Right lobe of liver (tissue), 6 donors: ENCODE results near the gene PTGER2. TPM values are rescaled to one million over a fixed set of nuclear protein-coding genes. Genes with fewer than 3 reads are reported as not detected.

Experiments used
- ATAC-seq, 4 donors: fragments of 200-7000 bp; cut with Tn5 transposase; one replicate each; pipeline ENCODE4 v1.9.1; 2020; ENCODE audit warnings: mild to moderate bottlenecking in 4 of 4, moderate library complexity in 4 of 4
- DNase-seq, 3 donors: peaks; one replicate each; pipeline ENCODE4 v3.0.0-alpha.2; 2020
- H3K27ac ChIP-seq, 3 donors: fragments of 200-600 bp; one replicate each; pipeline ENCODE4 v1.8.0; 2022
- H3K27me3 ChIP-seq, 2 donors: fragments of 200-600 bp; one replicate each; pipeline ENCODE4 v1.8.0; 2022
- H3K36me3 ChIP-seq, 4 donors: fragments of 200-600 bp; sonication (generic) in 1 of 4; one replicate each; pipeline versions ENCODE4 v1.5.1 to v1.8.0; 2017 to 2022; ENCODE audit warnings: control low read depth in 1 of 4
- H3K4me1 ChIP-seq, 4 donors: fragments of 200-600 bp; sonication (generic) in 1 of 4; one replicate each; pipeline versions ENCODE4 v1.5.1 to v1.8.0; 2017 to 2022; ENCODE audit warnings: control low read depth in 1 of 4
- H3K4me3 ChIP-seq, 3 donors: fragments of 200-600 bp; one replicate each; pipeline ENCODE4 v1.8.0; 2022
- H3K9me3 ChIP-seq, 4 donors: fragments of 200-600 bp; sonication (generic) in 1 of 4; one replicate each; pipeline versions ENCODE4 v1.5.1 to v1.8.0; 2017 to 2022; ENCODE audit warnings: control low read depth in 1 of 4
- POLR2A ChIP-seq: fragments of 450-650 bp; IDR thresholded peaks from one replicate; pipeline ENCODE4 v1.6.1; 2017; ENCODE audit warnings: antibody characterized with exemption, mild to moderate bottlenecking
- WGBS: methylation state at CpG from one replicate; pipeline ENCODE4 v1.1.6; 2018; ENCODE audit warnings: low coverage, low lambda C conversion rate; ENCODE audit not compliant: insufficient coverage; ENCODE audit errors: missing lambda C conversion rate; 5-methylcytosine and 5-hydroxymethylcytosine counted together
- intact Hi-C, 2 donors: fragments of 100-400 bp; cut with DNase I; formaldehyde crosslinking; loops; one replicate each; pipeline versions ENCODE4 v1.11.2 to v1.14.1; 2022
- total RNA-seq, 6 experiments: library from RNA; depleted of rRNA in 2 of 6; stranded (reverse); fragments of >200 nt in 2 of 6; fragmentation: NEBNext Ultra II Directional in 3 of 6; extraction: Animal tissue kit (Norgen Biotek cat#: 25700) in 3 of 6; gene quantifications; one replicate each; pipeline versions ENCODE4 v1.1.0 to v1.2.4, GENCODE V29; 2016 to 2023
- TF ChIP-seq, protein P1 (sequence below), 4 donors: fragments of 200-600 bp in 3 of 4; fragments of 450-650 bp in 1 of 4; IDR thresholded peaks; one replicate each; pipeline versions ENCODE4 v1.5.1 to v1.8.0; 2016 to 2022; ENCODE audit warnings: antibody characterized with exemption in 4 of 4, mild to moderate bottlenecking in 2 of 4
- donor health status: DM: no; HTN: yes; CAD: no.
- donor health status: DM: no; HTN: no; CAD: no.
- donor health status: DM: no; HTN: no; CAD: no.
- donor health status: DM: no; HTN: yes; CAD: no.
- donor health status: DM: no; HTN: yes; CAD: no.

Gene PTGER2
- total RNA-seq, 6 experiments from 2014 or later: 0.24 to 1.9 (median 0.51) TPM

DNA sequence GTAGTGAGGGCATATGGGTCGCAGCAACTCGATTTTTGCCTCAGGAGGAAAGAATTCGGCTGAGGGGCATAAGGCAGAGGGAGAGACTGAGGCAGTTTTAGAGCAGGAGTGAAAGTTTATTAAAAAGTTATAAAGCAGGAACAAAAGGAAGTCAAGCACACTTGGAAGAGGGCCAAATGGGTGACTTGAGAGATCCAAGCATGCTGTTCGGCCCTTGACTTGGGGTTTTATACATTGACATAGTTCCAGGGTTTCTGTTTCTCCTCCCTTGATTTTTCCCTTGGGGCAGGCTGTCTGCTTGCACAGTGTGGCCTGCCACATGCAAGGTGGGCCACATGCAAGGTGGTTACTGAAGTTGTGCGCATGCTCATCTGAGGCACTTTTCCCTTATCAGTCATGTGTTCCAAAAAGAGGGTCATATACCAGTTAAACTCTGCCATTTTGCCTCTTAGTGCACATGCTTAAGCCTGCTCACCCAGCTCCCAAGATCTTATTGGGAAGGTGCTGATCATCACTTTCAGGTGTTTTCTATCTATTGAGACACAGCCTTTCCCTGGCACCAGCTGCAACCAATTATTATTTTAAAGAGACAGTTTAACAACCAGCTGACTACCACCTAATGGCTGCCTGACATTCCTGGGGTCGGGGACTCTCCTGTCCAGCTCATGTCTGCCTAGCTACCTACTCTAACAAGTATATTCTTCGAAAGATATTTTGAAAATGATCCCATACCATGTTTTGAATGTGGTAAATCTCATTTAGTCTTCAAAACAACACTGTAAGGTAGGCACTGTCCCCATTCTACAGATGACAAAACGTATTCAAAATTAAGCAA lies 19.9 kb downstream of the PTGER2 start:
- WGBS: 64% methylated on average over 7 of the region's 8 CpGs

DNA sequence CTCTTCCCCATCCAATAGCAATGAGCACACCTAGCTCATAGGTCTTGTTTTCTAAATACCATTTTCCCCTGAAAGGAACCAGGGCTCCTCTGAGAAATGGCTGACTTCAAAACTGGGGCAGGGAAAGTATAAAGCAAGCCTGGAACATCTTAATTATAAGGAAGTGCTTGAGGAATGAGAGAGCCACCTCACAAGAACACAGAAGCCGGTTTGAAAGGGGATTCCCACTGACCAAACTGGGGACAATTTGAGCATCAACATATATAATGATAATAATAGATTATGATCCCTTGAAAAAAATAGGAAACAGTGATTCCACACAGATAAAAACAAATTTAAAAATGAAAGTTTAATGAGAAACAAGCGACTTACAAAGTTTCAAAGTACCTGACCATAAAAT lies 22.1 kb downstream of the PTGER2 start:
- no peak for ATAC-seq
- intact Hi-C loops: no loop called here
- Histone ChIP-seq H3K27me3 (no peaks in the 10 kb centered on the region), H3K4me3 (no peak overlapping the region), H3K4me1 (no peaks in the 10 kb centered on the region), H3K27ac (no peak overlapping the region), H3K36me3 (no peaks in the 10 kb centered on the region), H3K9me3 (no peaks in the 10 kb centered on the region)
- 53% methylated on average over 2 of the region's 2 CpGs for WGBS
- TF ChIP-seq, protein P1, sequence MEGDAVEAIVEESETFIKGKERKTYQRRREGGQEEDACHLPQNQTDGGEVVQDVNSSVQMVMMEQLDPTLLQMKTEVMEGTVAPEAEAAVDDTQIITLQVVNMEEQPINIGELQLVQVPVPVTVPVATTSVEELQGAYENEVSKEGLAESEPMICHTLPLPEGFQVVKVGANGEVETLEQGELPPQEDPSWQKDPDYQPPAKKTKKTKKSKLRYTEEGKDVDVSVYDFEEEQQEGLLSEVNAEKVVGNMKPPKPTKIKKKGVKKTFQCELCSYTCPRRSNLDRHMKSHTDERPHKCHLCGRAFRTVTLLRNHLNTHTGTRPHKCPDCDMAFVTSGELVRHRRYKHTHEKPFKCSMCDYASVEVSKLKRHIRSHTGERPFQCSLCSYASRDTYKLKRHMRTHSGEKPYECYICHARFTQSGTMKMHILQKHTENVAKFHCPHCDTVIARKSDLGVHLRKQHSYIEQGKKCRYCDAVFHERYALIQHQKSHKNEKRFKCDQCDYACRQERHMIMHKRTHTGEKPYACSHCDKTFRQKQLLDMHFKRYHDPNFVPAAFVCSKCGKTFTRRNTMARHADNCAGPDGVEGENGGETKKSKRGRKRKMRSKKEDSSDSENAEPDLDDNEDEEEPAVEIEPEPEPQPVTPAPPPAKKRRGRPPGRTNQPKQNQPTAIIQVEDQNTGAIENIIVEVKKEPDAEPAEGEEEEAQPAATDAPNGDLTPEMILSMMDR (IDR thresholded peaks at IDR 0.05): no peak
- no peak for DNase-seq

More for the DNA sequence above, 19.9 kb downstream of the PTGER2 start:
- no peak overlapping the region for H3K27ac ChIP-seq
- TF ChIP-seq, protein P1 (IDR thresholded peaks at IDR 0.05): no peak
- TF ChIP-seq POLR2A: no peak
- H3K4me3 ChIP-seq: no peak overlapping the region
- intact Hi-C loops: no loop called here
- no peaks in the 10 kb centered on the region for H3K9me3 ChIP-seq
- no peak for ATAC-seq
- no peaks in the 10 kb centered on the region for H3K36me3 ChIP-seq
- H3K4me1 ChIP-seq: no peaks in the 10 kb centered on the region
- H3K27me3 ChIP-seq: no peaks in the 10 kb centered on the region
- no peak for DNase-seq

DNA sequence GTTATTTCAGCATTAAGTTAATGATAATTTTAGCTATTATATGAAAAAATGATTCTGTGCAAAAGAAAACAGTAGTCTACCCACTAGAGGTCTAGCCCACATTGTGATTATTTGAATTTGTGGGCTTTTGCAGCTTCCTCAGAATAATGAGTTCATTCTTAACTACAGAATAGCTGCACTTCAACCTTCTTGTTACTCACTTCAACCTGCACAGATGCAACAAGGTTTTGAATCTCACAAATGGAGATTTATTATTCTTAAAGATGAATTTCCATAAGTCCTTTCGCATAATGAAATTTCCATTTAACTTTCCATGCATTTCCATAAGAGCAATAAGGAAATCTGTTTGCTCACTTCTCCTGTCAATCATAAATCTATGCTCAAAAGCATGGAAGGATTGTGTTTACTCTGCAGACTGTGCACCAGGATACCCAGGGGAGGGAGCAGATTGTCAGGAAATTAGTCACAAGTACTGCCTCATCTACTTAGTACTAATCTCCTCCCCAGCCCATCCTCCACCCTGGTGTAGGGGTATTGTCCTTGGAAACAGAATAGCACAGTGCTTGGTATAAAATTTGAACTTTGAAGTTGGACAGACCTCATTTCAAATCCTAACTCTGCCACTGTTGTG lies 24.1 kb downstream of the PTGER2 start:
- 82% methylated on average over 1 of the region's 1 CpG for WGBS

DNA sequence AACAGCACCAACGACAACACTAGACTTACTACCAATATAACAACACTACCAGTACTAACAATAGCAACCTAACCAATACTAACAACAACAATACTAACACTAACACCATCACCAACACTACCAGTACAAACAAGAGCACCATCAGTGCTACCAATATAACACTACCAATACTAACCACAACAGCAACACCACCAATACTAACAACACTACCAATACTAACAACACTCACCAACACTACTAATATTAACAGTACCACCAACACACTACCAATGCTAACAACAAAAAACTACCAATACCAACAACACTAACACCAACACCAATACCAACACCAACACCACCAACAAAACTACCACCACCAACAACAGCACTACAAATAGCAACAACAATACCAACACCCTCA lies 25.1 kb downstream of the PTGER2 start:
- no peak for TF ChIP-seq POLR2A
- TF ChIP-seq, protein P1 (IDR thresholded peaks at IDR 0.05): no peak
- intact Hi-C loops: no loop called here
- Histone ChIP-seq H3K27me3 (no peaks in the 10 kb centered on the region), H3K27ac (no peak overlapping the region), H3K36me3 (no peaks in the 10 kb centered on the region), H3K4me1 (no peaks in the 10 kb centered on the region), H3K4me3 (no peak overlapping the region), H3K9me3 (no peaks in the 10 kb centered on the region)
- no peak for ATAC-seq
- no peak for DNase-seq
- WGBS: 45% methylated on average over 1 of the region's 1 CpG

More for the DNA sequence above, 24.1 kb downstream of the PTGER2 start:
- Histone ChIP-seq H3K9me3 (no peaks in the 10 kb centered on the region), H3K27me3 (no peaks in the 10 kb centered on the region), H3K36me3 (no peaks in the 10 kb centered on the region), H3K4me1 (no peaks in the 10 kb centered on the region), H3K4me3 (no peak overlapping the region), H3K27ac (no peak overlapping the region)
- intact Hi-C loops: no loop called here
- DNase-seq (no peak), ATAC-seq (no peak)
- TF ChIP-seq, protein P1 (IDR thresholded peaks at IDR 0.05): no peak
- no peak for TF ChIP-seq POLR2A
